PFSK-1 (cell line): ENCODE results near the gene PTPRN2.

ENCODE experiments used
- FOXP2 ChIP-seq: optimal IDR thresholded peaks from 2 replicates; pipeline ENCODE3; 2011; ENCODE audit warnings: borderline replicate concordance, control low read depth, inconsistent platforms; ENCODE audit not compliant: insufficient read depth; ENCODE audit errors: extremely low read length, extremely low read depth
- TAF1 ChIP-seq: IDR thresholded peaks from 2 replicates; pipeline ENCODE4 v1.6.1; 2012; ENCODE audit warnings: low read length, control low read depth, borderline replicate concordance; ENCODE audit not compliant: insufficient read depth
- TF ChIP-seq, protein P1 (sequence below), 2 experiments: IDR thresholded peaks; 2 replicates each; pipeline versions ENCODE4 v1.6.1 to v1.8.0; 2011 to 2012; ENCODE audit warnings: low read depth in 2 of 2, low read length in 2 of 2, control low read depth in 1 of 2, inconsistent platforms in 1 of 2, mild to moderate bottlenecking in 1 of 2, moderate library complexity in 1 of 2; ENCODE audit not compliant: insufficient read depth in 1 of 2

DNA sequence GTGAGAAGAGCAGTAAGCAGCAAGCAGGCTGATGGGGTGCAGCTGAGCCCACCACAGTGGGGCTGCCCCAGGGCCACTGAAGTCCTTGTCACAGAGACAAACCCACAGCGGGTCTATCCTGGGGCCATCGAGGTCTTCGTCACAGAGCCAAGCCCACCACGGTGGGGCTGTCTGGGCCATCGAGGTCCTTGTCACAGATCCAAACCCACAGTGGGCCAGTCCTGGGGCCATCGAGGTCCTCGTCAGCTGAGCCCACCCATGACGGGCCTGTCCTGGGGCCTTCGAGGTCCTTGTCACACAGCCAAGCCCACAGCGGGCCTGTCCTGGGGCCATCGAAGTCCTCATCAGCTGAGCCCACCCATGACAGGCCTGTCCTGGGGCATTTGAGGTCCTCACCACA, 700.9 kb downstream of the PTPRN2 start:
- TF ChIP-seq FOXP2, result no peak
- no peak for TF ChIP-seq TAF1
- TF ChIP-seq, protein P1, sequence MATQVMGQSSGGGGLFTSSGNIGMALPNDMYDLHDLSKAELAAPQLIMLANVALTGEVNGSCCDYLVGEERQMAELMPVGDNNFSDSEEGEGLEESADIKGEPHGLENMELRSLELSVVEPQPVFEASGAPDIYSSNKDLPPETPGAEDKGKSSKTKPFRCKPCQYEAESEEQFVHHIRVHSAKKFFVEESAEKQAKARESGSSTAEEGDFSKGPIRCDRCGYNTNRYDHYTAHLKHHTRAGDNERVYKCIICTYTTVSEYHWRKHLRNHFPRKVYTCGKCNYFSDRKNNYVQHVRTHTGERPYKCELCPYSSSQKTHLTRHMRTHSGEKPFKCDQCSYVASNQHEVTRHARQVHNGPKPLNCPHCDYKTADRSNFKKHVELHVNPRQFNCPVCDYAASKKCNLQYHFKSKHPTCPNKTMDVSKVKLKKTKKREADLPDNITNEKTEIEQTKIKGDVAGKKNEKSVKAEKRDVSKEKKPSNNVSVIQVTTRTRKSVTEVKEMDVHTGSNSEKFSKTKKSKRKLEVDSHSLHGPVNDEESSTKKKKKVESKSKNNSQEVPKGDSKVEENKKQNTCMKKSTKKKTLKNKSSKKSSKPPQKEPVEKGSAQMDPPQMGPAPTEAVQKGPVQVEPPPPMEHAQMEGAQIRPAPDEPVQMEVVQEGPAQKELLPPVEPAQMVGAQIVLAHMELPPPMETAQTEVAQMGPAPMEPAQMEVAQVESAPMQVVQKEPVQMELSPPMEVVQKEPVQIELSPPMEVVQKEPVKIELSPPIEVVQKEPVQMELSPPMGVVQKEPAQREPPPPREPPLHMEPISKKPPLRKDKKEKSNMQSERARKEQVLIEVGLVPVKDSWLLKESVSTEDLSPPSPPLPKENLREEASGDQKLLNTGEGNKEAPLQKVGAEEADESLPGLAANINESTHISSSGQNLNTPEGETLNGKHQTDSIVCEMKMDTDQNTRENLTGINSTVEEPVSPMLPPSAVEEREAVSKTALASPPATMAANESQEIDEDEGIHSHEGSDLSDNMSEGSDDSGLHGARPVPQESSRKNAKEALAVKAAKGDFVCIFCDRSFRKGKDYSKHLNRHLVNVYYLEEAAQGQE (IDR thresholded peaks at IDR 0.05; ENCODE audit: insufficient read depth in 1 of 2, low read depth in 2 of 2, low read length in 2 of 2), result no peak
